ENCODE results near the gene ALX4.

ALX4 gene

GRCh38 chr11:44344423-44344820 lies 34.5 kb upstream of the ALX4 start:
- POLR2A ChIA-PET, result no interaction called here
- TF ChIP-seq ZBTB17 (tag by site-specific recombination; IDR thresholded peaks at IDR 0.05) (0 out of 2 replicates have a peak, but pooled peaks have one; percentile 8), ZNF521 (tag by site-specific recombination; IDR thresholded peaks at IDR 0.05) (no peak), ZNF596 (tag by site-specific recombination; IDR thresholded peaks at IDR 0.05) (no peak), KLF16 (tag by site-specific recombination; IDR thresholded peaks at IDR 0.05) (no peak)
- CTCF ChIA-PET, result no interaction called here
- H3K4me1 ChIP-seq (ENCODE audit: control insufficient read depth, insufficient read depth, low read length), result no peaks in the 10 kb centered on the region
- H3K4me3 ChIP-seq (ENCODE audit: low read depth, low read length), result no peak overlapping the region
- no peaks in the 10 kb centered on the region for H3K9me3 ChIP-seq (ENCODE audit: control insufficient read depth, insufficient read depth, low read depth, low read length)
- H3K36me3 ChIP-seq (ENCODE audit: control insufficient read depth in 2 of 2, insufficient read depth in 1 of 2, low read length in 2 of 2), result no peaks in the 10 kb centered on the region
- H3K27ac ChIP-seq (ENCODE audit: extremely low read depth, low read depth, low read length), result no peak overlapping the region

- Histone ChIP-seq H3K36me3 (ENCODE audit: control insufficient read depth in 2 of 2, insufficient read depth in 1 of 2, low read length in 2 of 2) (no peaks in the 10 kb centered on the region), H3K27ac (ENCODE audit: extremely low read depth, low read depth, low read length) (no peak overlapping the region), H3K9me3 (ENCODE audit: control insufficient read depth, insufficient read depth, low read depth, low read length) (no peaks in the 10 kb centered on the region), H3K4me1 (ENCODE audit: control insufficient read depth, insufficient read depth, low read length) (no peaks in the 10 kb centered on the region), H3K4me3 (ENCODE audit: low read depth, low read length) (no peak overlapping the region)
- CTCF ChIA-PET, result no interaction called here
- POLR2A ChIA-PET, result no interaction called here
- TF ChIP-seq ZNF174 (tag by site-specific recombination; IDR thresholded peaks at IDR 0.05) (no peak), ZBTB17 (tag by site-specific recombination; IDR thresholded peaks at IDR 0.05) (peak; percentile 45; the same call in 1 of the 2 replicates), ZNF670 (tag by site-specific recombination; IDR thresholded peaks at IDR 0.05; ENCODE audit: low read depth) (no peak)
Observed at GRCh38 chr11:44343778-44344422, 34.0 kb upstream of the ALX4 start.

- Histone ChIP-seq H3K4me3 (ENCODE audit: low read depth, low read length) (no peak overlapping the region), H3K36me3 (ENCODE audit: control insufficient read depth in 2 of 2, insufficient read depth in 1 of 2, low read length in 2 of 2) (no peaks in the 10 kb centered on the region), H3K9me3 (ENCODE audit: control insufficient read depth, insufficient read depth, low read depth, low read length) (no peaks in the 10 kb centered on the region), H3K4me1 (ENCODE audit: control insufficient read depth, insufficient read depth, low read length) (no peaks in the 10 kb centered on the region), H3K27ac (ENCODE audit: extremely low read depth, low read depth, low read length) (no peak overlapping the region)
- ChIA-PET CTCF (no interaction called here), POLR2A (no interaction called here)
- TF ChIP-seq ZNF37A (tag by site-specific recombination; IDR thresholded peaks at IDR 0.05) (no peak), ZNF24 (tag by site-specific recombination; IDR thresholded peaks at IDR 0.05) (no peak), SCRT1 (tag by site-specific recombination; IDR thresholded peaks at IDR 0.05; ENCODE audit: borderline replicate concordance) (no peak), ZNF274 (IDR thresholded peaks at IDR 0.05; ENCODE audit: low read length) (no peak), ZNF274 (tag by site-specific recombination; IDR thresholded peaks at IDR 0.05; ENCODE audit: borderline replicate concordance) (no peak), ZNF266 (tag by site-specific recombination; IDR thresholded peaks at IDR 0.05; ENCODE audit: low read depth) (no peak), ZSCAN5A (tag by site-specific recombination; IDR thresholded peaks at IDR 0.05) (no peak)
Observed at GRCh38 chr11:44342616-44343015, 32.7 kb upstream of the ALX4 start.

- ChIA-PET CTCF (no interaction called here), POLR2A (no interaction called here)
- no peaks in the 10 kb centered on the region for H3K4me1 ChIP-seq (ENCODE audit: control insufficient read depth, insufficient read depth, low read length)
- H3K4me3 ChIP-seq (ENCODE audit: low read depth, low read length), result no peak overlapping the region
- no peak overlapping the region for H3K27ac ChIP-seq (ENCODE audit: extremely low read depth, low read depth, low read length)
- no peaks in the 10 kb centered on the region for H3K9me3 ChIP-seq (ENCODE audit: control insufficient read depth, insufficient read depth, low read depth, low read length)
- TF ChIP-seq ZNF280D (tag by site-specific recombination; IDR thresholded peaks at IDR 0.05) (no peak), ZNF112 (tag by site-specific recombination; IDR thresholded peaks at IDR 0.05) (no peak), KLF1 (tag by site-specific recombination; IDR thresholded peaks at IDR 0.05) (no peak), PRDM2 (tag by site-specific recombination; IDR thresholded peaks at IDR 0.05; ENCODE audit: borderline replicate concordance) (no peak)
- no peaks in the 10 kb centered on the region for H3K36me3 ChIP-seq (ENCODE audit: control insufficient read depth in 2 of 2, insufficient read depth in 1 of 2, low read length in 2 of 2)
Observed at GRCh38 chr11:44340656-44341055, 30.7 kb upstream of the ALX4 start.
